Germinal center (tissue), 1 donor: ENCODE measurements around the gene HBS1L.
"Not testable (repeated sequence)": the region's sequence is repeated elsewhere in the genome, so short reads cannot be mapped to it uniquely, and the experiment has no call there.

Source experiments
- DNase-seq: peaks from one replicate; pipeline ENCODE4 v3.0.0; 2012; ENCODE audit warnings: mixed read lengths, low spot score

The HBS1L gene

DNA sequence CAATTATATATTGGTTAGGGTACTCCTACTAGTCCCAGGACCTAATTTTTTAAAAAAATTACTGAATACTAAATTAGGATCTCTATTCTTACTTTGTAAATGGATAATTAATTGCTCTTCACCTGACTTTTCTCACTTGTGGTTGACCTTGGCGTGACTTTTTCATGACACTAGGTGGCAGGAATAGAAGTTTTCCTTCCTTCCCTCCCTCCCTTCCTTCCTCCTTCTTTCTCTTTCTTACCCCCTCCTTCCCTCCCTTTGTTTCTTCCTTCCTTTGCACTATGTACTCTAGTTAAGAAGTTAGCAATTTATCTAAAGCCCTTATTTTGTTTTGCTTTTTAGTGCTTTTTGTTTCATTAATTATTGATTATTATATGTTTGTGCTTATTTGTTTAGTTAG lies 20.4 kb upstream of the HBS1L start:
- DNase-seq: no peak

DNA sequence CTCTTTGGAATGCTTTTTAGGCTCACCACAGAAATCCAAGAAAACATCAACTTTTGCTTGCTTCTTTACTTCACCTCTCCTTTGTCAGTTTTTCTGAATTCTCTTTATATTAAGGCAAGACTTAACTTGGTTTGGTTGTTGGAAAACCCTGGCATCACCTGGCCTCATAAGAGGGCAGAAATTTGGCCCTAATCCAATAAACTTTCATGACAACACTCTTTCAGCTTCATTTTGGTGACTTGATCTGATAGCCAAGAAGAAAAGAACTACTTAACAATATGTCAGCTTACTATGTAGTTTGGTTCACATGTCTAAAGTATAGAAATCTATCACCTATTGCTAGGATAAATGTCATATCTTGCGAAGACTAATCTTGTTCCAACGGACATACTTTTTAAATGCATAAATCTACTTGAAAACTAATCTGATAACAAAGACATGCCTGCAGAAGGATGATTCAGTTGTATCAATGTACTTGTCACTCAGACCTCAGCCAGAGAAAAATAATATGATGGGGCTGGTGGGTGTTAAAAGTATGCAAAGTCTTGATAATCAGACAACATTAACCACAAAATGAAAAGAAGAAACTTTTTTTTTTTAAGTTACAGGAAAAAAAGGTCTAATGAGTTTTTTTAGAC lies 19.3 kb upstream of the HBS1L start:
- DNase-seq: no peak

DNA sequence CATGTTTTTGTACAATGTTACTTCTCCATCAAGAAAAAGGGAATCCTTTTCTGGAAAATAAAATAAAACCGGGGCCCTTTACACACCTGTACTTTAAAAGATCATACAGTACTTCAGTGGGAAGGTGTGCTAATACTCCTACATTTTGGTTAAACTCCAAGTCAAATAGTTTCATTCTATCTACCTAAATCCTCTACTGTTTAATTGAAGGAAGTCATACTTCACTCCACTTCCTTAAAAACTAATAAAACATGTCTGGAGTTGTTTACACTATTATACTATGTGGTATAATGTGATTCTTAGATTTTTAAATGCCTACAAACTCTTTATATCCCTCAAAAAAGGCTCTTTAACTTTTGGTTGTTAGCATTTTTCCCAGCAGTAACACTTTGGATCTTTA lies 18.6 kb upstream of the HBS1L start:
- no peak for DNase-seq

DNA sequence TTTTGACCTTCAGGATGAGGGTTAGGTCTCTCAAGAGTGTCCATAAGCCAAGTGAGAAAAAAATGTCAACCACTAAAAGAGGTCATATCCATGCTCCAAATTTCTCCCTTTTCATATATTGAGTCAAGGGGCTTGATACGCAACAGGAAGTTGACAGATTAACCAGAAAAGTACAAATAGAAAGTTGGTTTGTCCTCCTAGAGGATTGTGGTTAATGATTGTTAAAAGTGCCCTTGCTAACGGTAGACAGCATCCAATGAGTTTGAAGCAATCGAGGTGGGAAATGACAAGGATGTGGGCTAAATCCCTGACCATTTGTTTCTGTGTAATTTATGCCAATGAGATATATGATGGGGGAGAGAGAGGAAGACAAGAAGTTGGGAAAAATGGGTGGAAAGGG lies 18.1 kb upstream of the HBS1L start:
- DNase-seq: no peak

DNA sequence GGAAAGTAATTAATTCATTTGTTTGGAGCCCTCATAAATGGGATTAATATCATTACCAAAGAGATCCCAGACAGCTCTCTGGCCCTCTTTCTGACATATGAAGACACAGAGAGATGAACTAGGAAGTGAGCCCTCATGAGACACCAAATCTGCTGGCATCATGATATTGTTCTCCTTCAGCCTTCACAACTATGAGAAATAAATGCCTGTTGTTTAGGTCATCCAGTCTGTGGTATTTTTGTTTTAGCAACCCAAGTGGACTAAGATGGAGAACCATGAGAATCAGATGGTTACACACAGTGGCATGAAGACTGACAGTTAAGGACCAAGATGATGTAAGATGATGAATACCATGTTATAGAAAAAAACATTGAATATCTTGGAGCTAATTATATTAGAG lies 16.9 kb upstream of the HBS1L start:
- no peak for DNase-seq

DNA sequence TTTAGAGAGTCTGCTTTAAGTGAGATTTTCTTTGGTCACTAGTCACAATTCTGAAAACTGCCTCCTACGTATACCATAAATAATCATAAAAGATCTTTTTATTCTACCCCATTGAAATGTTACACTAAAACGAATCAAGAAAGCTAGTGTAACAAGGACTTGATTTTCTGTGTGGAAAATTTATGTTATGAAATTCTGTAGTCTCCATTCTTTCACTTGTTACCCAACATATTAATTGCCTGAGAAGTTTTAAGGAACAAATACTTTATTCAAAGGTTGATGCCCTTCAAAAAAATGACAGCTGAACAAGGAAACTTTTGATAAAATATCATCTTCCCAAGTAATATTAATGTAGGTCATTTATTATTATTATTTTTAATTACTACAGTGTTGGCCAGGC lies 13.3 kb upstream of the HBS1L start:
- no peak for DNase-seq

DNA sequence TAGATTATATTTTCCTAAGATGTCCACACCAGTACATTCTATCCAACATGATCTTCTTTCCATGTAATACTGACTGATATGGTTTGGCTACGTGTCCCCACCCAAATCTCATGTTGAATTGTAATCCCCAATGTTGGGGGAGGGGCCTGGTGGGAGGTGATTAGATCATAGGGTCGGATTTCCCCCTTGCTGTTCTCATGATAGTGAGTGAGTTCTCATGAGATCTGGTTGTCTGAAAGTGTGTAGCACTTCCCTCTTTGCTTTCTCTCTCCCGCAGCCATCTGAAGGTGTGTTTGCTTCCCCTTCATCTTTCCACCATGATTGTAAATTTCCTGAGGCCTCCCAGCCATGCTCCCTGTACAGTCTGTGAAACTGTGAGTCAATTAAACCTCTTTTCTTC lies 12.2 kb upstream of the HBS1L start:
- DNase-seq: no peak

DNA sequence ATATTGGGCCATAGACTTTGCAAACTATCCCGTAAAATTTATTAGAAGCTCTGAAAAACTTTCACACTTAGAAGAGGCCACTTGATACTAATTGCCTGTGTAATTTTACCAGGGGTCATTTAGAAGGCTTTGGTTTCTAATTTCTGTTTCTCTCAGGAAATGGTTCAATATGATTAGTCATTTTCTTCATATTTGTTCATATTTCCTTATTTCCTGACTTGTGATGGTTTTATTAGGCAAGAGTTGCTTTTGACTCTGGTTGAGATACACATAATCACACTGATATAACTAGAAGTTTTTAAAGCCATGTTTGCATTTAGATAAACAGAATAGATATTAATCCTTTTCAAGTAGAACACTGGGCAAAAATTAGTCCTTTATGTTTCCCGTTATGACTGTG lies 11.8 kb upstream of the HBS1L start:
- no peak for DNase-seq

DNA sequence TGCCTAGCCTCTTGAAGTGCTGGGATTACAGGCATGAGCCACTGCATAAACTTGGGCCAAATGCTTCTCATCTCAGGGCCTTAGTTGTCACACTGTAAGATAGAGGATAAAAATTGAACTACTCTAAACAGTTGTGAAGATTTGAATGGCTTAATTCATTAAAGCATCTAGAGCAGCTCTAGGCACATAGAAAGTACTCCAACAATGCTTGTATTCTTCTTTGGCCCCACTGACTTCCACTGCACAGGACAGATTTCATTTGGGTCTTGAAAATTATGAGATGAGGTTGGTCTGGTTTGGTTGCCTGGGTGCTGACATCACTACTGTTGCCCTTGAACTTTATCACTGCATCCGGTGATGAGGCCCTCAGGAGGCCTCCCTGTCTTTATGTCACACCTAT lies 10.0 kb upstream of the HBS1L start:
- no peak for DNase-seq

DNA sequence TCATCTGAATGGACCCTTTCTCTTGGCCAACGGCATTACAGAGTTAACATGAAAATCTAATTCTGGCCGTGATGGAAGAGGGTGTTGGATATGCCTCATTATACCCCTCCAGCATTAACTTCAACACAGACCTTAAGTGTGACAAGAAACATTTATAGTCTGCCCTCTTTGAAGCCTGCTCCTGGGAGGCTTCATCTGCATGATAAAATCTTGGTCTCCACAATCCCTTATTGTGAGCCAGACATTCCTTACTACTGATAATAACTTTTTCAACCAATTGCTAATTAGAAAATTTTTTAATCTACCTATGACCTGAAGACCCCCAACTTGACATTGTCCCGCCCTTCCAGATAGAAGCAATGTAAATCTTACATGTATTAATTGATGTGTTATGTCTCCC lies 9.3 kb upstream of the HBS1L start:
- no peak for DNase-seq

DNA sequence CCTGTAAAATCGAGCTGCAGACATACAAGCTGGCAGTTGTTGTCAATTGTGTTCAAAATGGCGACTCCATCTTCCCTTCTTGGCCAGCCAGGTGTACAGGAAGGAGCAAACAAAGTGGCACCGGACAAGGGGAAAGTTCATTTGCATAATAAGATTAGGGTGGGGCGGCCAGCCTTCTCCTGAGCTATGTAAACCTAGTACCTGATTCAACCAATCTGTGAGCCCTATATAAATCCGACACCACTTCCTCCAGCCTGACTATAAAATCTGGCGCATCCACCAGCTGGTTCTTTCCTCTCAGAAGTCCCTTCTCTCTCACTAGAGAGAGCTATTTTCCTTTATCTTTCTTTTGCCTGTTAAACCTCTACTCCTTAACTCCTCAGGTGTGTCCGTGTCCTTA lies 8.1 kb upstream of the HBS1L start:
- no peak for DNase-seq

DNA sequence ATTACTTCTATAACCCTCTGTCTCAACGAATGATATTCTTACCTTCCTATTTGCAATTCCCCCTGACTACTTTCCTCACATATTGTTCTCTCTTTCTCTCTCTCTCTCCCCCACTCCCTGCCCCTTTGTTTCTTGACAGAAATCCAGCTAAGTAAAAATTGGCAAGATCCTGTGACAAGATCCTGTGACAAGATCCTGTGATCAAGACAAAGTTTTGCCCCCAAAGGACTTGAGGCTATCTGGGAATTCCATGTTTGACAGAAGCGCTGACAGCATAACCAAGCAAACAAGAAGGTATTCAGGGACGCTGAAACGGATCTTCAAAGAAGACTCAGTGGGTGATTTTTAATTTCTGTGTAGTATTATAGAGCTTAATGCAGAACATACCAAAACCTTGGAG lies 5.5 kb upstream of the HBS1L start:
- no peak for DNase-seq

DNA sequence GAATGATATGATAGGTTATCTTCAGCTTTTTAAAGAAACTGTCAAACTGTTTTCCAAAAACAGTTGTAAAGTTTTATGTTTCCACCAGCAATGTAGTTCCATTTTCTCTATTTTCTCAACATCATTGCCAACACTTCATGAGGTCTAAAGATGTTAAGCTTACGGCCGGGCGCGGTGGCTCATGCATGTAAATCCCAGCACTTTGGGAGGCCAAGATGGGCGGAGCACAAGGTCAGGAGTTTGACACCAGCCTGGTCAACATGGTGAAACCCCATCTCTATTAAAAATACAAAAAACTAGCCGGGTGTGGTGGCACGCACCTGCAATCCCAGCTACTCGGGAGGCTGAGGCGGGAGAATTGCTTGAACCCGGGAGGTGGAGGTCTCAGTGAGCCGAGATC lies 3.7 kb upstream of the HBS1L start:
- DNase-seq: not testable (repeated sequence)

DNA sequence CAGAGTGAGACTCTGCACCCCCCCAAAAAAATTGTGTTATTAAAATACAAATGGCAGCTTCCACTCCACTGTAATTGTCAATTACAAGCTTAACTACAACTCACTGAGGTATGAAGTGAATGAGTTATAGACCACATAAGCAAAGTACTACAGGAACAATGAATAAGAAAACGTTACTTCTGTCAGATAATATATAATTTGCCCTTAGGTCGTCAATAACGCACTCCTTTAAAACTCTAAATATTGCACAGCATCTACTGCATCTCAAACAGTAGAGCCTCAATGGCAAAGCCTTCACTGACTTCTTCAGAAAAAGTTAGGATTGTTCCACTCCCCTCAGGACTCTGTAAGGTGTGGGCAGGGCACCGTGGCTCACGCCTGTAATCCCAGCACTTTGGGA lies 2.0 kb upstream of the HBS1L start:
- no peak for DNase-seq

DNA sequence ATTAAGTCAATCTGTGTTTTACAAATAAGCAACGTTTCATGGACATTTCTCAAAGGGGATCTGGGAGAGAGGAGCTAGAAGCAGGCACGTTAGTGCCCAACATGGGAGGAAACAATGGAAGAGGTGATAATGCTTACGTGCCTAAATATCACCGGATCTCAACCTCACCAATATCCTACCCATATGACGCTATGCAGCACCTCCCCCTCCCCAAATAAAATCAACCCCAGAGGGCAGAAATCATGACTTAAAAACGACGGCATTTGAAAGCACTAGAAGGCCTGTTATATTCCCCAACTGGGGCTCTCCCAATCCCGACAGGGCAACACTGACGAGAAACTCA lies 425 bp downstream of the HBS1L start:
- DNase-seq: no peak

DNA sequence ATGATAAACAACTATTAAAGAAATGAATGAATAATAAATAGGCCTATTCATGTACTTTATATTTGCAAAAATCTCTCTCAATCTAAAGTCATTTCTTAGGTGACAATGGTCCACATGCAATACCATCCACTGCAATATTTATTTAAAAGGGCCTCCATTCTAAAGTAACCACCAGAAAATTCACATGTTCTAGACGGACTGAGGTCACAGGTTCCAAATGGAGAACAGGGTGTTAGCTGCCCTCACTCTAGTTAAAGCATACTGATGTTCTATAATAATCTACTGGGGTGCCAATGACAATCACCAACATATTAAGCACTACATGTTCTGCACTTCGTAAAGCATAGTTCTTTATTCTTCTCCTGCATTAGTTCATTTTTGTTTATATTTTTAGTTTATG lies 1.2 kb downstream of the HBS1L start:
- no peak for DNase-seq

DNA sequence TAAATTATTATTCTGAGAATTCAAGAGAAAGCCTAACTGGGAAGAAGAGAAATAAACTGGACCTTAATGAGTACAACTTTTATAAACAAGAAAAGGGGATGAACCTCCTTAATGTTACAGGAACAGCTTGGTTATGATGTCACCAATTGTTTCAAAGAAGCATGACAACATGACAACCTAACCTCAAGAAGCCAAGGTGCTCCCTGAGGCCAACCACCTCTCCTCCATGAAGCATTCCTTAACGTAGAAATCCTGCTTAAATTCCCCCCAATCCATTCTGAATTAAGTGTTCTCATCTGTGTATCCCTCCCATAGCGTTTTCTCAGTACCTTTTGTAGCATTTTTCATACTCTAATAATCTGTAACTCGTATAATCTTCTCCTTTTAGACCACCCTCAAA lies 1.7 kb downstream of the HBS1L start:
- DNase-seq: no peak

DNA sequence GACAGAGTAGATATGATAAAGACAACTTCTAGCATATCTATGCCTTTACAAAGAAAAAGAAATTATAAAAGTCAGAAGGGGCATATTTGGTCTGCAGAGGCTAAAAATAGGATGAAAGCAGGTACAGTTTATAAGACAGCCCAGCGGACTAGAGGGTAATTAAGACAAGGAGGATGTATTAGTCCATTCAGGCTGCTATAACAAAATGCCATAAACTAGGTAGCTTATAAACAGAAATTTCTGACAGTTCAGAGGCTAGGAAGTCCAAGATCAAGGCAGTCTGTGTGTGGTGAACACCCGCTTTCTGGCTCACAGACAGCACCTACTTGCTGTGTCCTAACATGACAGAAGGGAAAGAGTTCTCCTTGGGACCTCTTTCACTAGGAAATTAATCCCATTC lies 5.7 kb downstream of the HBS1L start:
- no peak for DNase-seq

DNA sequence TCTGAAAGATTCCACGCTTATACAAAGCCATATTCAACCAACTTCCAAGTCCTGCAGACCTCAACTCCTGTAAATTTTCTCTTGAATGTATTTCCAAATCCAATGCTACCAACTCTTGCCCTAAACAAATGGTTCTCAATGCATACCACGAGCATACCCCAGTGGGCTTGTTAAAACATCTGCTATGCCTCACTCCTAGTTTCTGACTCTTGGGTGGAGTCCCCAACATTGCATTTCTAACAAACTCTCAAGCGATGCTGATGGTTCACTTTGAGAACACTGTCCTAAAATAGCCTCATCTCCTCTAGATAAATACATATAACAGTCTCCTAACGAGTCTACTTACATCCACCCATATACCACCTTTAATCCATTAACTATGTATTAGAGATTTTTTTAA lies 7.3 kb downstream of the HBS1L start:
- no peak for DNase-seq

DNA sequence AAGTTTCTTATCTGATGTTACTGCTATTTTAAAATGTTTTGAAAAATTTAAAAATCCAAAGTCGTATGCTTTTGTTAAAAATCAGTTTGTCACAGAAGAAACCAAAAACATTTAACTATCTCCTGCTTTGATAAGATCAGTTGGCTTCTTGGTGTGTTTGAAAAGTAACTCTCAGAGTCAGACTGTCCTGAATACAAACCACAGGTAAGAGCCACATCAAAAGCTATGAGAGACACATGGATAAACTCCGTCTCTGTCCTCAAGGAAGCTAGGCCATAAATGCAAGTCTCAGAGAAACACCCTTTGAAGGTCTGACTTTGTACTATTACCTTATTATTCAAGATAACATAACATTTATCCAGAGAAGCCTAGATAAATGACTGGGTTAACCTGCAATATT lies 7.7 kb downstream of the HBS1L start:
- no peak for DNase-seq

DNA sequence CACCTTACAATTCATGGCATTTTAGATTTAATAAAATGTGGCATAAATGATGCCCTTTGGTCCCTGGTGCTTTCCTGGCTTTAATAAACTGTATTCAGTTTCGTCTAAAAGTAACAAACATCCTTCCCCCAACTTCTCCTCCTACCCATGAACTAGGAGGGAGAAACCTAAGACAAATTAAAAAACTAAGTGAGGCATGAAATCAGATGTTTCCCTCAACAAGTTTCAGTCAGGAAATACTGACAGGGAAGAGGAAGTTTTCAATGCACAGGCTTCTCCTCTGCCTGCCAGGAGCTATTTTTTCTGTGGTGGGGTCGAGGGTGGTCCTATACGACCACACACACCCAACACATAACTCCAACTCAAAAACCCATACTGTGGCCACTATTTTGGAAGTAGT lies 10.0 kb downstream of the HBS1L start:
- DNase-seq: peak; percentile 8

DNA sequence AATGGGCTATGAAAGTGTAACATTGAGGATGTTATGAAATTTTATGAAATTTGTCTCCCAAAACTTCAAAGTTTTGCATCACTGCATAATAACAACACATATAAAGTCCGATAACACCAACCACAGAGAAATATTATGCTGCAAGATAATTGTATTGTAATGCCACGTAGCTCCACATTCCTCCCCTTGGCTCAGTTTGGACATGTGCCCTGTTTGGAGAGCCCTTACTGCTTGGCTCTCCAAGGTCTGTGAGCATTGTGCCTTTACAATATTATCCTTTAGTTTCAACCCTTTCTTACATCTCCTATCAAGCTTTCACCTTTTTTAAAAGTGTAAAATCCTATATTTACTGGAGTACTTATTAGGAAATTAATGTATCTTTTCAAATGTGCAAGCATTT lies 10.8 kb downstream of the HBS1L start:
- no peak for DNase-seq

DNA sequence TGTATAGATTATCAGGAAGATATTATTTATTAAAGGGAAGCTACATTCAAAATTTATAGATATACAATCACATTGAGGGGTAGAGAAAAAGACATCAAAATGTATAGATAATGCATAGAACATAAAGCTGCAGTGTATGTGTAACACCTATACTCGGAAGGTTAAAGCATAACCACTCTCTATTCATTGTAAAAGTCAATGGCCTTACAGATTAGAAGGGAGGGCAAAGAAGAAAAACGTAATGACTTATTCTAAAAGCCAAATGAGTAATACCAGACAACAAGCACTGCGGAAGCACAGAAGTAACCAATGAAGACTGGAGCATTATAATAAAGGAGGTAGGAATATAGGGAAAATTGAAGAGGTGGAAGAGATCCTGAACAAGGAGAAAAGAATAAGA lies 11.3 kb downstream of the HBS1L start:
- DNase-seq: no peak

DNA sequence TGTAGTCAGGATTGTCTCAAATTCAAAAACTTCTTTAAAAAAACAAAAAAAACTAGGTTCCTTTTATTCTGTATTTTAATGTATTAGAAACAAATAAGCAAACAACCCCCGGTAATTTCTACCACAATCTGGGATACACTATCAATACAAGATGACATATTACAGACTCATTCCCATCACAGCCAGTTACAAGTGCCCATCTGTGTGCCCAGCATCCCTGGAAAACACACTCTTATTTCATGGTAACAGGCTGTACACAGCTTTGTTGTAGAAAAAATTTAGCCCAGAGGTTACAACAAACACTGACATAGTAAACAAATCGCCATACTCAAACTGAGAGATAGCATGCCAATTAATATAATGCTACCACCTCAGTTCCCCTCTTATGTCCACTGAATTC lies 16.3 kb downstream of the HBS1L start:
- no peak for DNase-seq

DNA sequence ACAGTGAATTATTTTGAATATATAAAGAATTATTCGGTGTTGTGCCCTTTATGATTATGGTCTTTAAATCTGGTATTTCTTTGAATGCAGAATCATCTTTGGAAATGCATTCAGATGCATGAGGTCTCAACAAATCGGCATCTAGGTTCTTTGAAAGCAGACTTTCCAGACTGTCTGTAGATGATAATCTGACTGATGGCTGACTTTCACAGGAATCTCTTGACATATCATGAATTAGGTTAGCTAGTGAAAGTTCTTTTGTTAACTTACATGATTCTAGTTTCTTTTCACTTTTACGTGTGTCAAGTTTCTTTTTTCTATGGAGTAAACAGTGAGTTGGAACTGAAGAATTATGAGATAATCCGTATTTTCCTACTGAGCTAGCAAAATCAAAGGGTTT lies 17.1 kb downstream of the HBS1L start:
- DNase-seq: no peak
